GM21515 (cell line): ENCODE measurements around the gene OR52E4.

Source experiments
- ATAC-seq: cut with Tn5 transposase; IDR thresholded peaks from one replicate; pipeline ENCODE4 v1.9.1; 2021; ENCODE audit not compliant: unreplicated experiment

Gene OR52E4

DNA sequence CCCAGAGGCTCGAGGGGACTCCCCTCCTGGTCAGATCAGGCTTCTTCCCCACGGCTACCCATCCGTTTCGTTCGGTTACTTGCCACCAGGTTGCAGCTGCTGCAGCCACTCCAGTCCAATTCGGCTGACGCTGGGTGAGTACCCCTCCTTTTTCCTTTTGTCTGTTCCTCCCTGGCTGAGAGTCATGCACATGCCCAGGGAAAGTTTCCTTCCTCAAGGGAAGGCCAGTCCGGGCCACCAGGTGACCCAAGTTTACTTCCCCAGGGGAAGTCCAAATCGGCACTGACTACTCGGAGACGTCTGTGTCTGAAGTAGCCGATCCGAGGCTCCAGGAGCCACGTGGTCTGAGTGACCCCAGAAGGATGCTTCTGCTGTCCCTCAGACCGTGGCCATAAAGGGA lies 48.4 kb downstream of the OR52E4 start:
- no peak for ATAC-seq

DNA sequence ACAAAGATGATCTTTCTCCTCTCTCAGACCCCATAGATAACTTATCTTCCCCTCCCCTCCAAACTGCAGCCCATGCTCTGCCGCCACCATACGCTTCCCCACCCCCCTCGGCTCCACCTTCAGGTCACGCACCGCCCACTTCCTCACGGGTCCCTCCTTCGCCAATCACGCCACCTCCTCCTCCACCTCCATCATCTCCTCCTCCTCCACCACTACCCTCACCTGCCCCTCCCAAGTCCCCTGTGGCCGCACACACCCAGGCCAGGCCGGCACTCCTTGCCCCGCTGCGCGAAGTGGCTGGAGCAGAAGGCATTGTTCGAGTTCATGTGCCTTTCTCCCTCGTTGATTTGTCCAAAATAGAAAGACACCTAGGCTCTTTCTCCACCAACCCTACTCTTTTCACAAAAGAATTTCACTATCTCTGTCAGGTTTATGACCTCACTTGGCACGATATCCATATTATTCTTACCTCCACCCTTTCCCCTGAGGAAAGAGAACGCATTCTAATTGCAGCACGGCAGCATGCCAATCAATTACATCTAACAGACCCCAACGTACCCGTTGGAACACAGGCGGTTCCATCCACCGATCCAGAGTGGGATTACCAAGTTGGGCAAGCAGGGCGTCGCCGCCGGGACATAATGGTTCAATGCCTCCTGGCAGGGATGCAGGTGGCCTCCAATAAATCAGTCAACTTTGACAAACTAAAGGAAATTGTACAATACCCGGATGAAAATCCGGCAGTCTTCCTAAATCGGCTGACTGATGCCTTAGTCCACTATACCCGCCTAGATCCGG lies 49.3 kb downstream of the OR52E4 start:
- no peak for ATAC-seq

DNA sequence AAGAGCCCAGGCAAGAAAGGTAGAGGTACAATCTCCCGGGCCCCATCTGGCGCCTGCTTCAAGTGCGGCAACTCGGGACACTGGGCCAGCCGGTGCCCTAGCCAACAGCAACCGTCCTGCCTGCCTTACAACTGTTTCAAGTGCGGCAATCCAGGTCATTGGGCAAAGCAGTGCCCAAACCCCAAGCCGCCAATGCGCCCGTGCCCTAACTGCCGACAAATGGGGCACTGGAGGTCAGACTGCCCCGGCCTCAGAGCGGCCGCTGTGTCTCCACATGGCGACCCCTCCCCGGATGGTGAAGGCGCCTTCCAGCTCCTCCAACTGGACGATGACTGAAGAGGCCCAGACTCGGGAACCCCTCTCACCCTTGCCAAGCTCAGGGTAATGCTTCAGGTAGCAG lies 50.2 kb downstream of the OR52E4 start:
- no peak for ATAC-seq

DNA sequence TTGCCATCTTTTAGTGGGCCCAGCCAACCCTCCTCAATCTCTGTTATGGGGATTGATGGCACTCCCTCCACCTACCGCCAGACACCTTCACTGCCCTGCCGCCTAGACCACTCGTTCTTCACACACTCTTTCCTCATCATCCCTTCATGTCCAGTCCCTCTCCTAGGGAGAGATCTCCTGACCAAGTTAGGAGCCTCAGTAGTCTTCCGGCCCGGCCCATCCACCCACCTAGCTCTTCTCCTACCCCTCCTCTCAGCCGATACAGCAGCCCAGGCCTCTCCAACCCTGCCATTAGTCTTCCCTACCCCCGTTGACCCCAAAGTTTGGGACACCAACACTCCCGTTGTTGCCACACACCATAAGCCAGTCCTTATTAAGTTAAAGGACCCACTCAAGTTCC lies 50.6 kb downstream of the OR52E4 start:
- ATAC-seq, result no peak

DNA sequence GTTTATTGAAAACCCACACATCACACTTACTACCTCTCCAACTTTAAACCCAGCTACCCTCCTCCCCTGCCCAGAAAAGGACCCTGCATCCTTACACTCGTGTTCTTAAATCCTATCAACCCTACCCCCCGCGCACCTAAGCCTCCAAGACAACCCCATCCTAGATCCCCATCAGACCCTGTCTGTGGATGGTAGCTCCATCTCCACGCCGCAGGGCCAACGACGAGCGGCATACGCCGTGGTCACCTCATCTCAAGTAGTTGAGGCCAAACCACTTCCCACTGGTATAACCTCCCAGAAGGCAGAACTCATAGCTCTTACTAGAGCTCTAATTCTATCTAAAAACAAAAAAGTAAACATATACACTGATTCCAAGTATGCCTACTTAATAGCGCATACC lies 52.2 kb downstream of the OR52E4 start:
- no peak for ATAC-seq

DNA sequence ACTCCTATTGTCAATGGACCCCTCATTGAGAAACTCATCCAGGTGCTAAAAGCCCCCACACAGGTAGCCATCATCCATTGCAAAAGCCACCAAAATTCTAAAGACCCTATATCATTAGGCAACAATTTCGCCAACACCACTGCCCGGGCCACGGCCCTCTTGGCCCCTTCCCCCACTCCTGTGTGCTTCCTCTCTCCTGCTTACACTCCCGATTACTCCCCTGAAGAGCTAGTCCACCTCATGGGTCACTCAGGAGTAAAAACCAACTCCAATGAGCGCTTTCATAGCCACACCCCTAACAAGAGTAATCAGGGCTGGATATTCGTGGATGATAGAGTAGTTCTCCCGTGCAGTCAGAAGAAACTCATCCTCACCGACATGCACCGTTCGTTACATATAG lies 52.7 kb downstream of the OR52E4 start:
- no peak for ATAC-seq
